Cerebellar cortex (tissue), 1 donor: ENCODE measurements around the gene THRSP.
"Not testable (repeated sequence)": the region's sequence is repeated elsewhere in the genome, so short reads cannot be mapped to it uniquely, and the experiment has no call there.

ENCODE experiments used
- DNase-seq: peaks from one replicate; pipeline ENCODE4 v3.0.0-alpha.2; 2015; ENCODE audit warnings: low spot score

The THRSP gene

GRCh38 chr11:78066471-78066870, 2.8 kb downstream of the THRSP start:
- DNase-seq: no peak

- DNase-seq: no peak
These were observed 4.0 kb downstream of the THRSP start for GRCh38 chr11:78067704-78068103.

- no peak for DNase-seq
These were observed 5.8 kb downstream of the THRSP start for GRCh38 chr11:78069465-78069864.

GRCh38 chr11:78070621-78071020, 7.0 kb downstream of the THRSP start:
- DNase-seq: no peak

- no peak for DNase-seq
These were observed 8.1 kb downstream of the THRSP start for GRCh38 chr11:78071717-78072116.

- no peak for DNase-seq
These were observed 8.8 kb downstream of the THRSP start for GRCh38 chr11:78072455-78072854.

GRCh38 chr11:78074756-78075155, 11.1 kb downstream of the THRSP start:
- no peak for DNase-seq

GRCh38 chr11:78076733-78077403, 13.2 kb downstream of the THRSP start:
- DNase-seq: no peak

- not testable (repeated sequence) for DNase-seq
These were observed 13.9 kb downstream of the THRSP start for GRCh38 chr11:78077592-78077991.

- DNase-seq: no peak
These were observed 14.8 kb downstream of the THRSP start for GRCh38 chr11:78078218-78079167.

GRCh38 chr11:78079232-78080083, 15.8 kb downstream of the THRSP start, which contains the start of gene NDUFC2:
TSS of gene NDUFC2 (minus strand) at chr11:78079862. CDS start at chr11:78079744, 118 bp downstream.
- peak; percentile 81 for DNase-seq

- no peak for DNase-seq
These were observed 16.6 kb downstream of the THRSP start for GRCh38 chr11:78080084-78080817.

GRCh38 chr11:78080818-78081495, 17.3 kb downstream of the THRSP start:
- DNase-seq: peak; percentile 63

- DNase-seq: no peak
These were observed 17.9 kb downstream of the THRSP start for GRCh38 chr11:78081583-78081982.

GRCh38 chr11:78082146-78082545, 18.5 kb downstream of the THRSP start:
- no peak for DNase-seq

GRCh38 chr11:78083021-78083420, 19.4 kb downstream of the THRSP start:
- DNase-seq: no peak

GRCh38 chr11:78084506-78084905, 20.8 kb downstream of the THRSP start:
- DNase-seq: not testable (repeated sequence)

GRCh38 chr11:78085972-78086371, 22.3 kb downstream of the THRSP start:
- DNase-seq: no peak

- not testable (repeated sequence) for DNase-seq
These were observed 22.9 kb downstream of the THRSP start for GRCh38 chr11:78086521-78087074.

- DNase-seq: no peak
These were observed 30.6 kb downstream of the THRSP start for GRCh38 chr11:78094250-78094649.
